Glutamatergic neuron (in vitro differentiated cells): Measurements from ENCODE around the gene BACH2. TPM values are rescaled to one million over a fixed set of nuclear protein-coding genes. Genes with fewer than 3 reads are reported as not detected.

Experiments used
- DNase-seq: peaks from one replicate; pipeline ENCODE4 v3.0.0; 2022
- H3K27ac Mint-ChIP-seq: one replicate; pipeline ENCODE4 v1.8.0; 2020; ENCODE audit warnings: mild to moderate bottlenecking, mixed read lengths, inconsistent platforms; ENCODE audit not compliant: unreplicated experiment
- H3K27me3 Mint-ChIP-seq: one replicate; pipeline ENCODE4 v1.8.0; 2020; ENCODE audit warnings: mild to moderate bottlenecking, moderate library complexity, mixed read lengths, inconsistent platforms; ENCODE audit not compliant: unreplicated experiment
- H3K36me3 Mint-ChIP-seq: one replicate; pipeline ENCODE4 v1.8.0; 2020; ENCODE audit warnings: mild to moderate bottlenecking, mixed read lengths, inconsistent platforms; ENCODE audit not compliant: unreplicated experiment
- H3K4me1 Mint-ChIP-seq: one replicate; pipeline ENCODE4 v1.8.0; 2020; ENCODE audit warnings: mild to moderate bottlenecking, low read depth, mixed read lengths, inconsistent platforms; ENCODE audit not compliant: unreplicated experiment
- H3K4me3 Mint-ChIP-seq: one replicate; pipeline ENCODE4 v1.8.0; 2020; ENCODE audit warnings: mild to moderate bottlenecking, mixed read lengths, inconsistent platforms; ENCODE audit not compliant: unreplicated experiment
- H3K9me3 Mint-ChIP-seq: one replicate; pipeline ENCODE4 v1.8.0; 2020; ENCODE audit warnings: mild to moderate bottlenecking, moderate library complexity, mixed read lengths, inconsistent platforms; ENCODE audit not compliant: unreplicated experiment
- CTCF ChIP-seq: fragments of 200-600 bp; sonication (generic); IDR thresholded peaks from one replicate; pipeline ENCODE4 v1.5.0; 2021; ENCODE audit not compliant: partially characterized antibody, unreplicated experiment
- total RNA-seq: library from RNA; stranded (reverse); fragmentation: NEBNext Ultra II Directional; extraction: Animal tissue kit (Norgen Biotek cat#: 25700); gene quantifications from one replicate; pipeline ENCODE4 v1.2.1, GENCODE V29; 2021; ENCODE audit not compliant: unreplicated experiment

Gene BACH2
- total RNA-seq, 1 donor from 2014 or later = 96.4 TPM

GRCh38 chr6:90072501-90072900 is 224.1 kb downstream of the BACH2 start:
- Mint-ChIP-seq H3K9me3 (no peaks in the 10 kb centered on the region), H3K27me3 (peaks cover 2% of the 10 kb centered on the region), H3K4me1 (peaks cover 45% of the 10 kb centered on the region), H3K36me3 (peaks cover 5% of the 10 kb centered on the region), H3K4me3 (no peak overlapping the region), H3K27ac (no peak overlapping the region)
- no peak for TF ChIP-seq CTCF
- DNase-seq = no peak

- H3K4me3 Mint-ChIP-seq = no peak overlapping the region
- no peak overlapping the region for H3K27ac Mint-ChIP-seq
- TF ChIP-seq CTCF = no peak
- peaks cover 2% of the 10 kb centered on the region for H3K9me3 Mint-ChIP-seq
- peaks cover 22% of the 10 kb centered on the region for H3K4me1 Mint-ChIP-seq
- peaks cover 23% of the 10 kb centered on the region for H3K36me3 Mint-ChIP-seq
- no peaks in the 10 kb centered on the region for H3K27me3 Mint-ChIP-seq
- no peak for DNase-seq
Observed at GRCh38 chr6:90068703-90069523, 227.7 kb downstream of the BACH2 start.

GRCh38 chr6:90068264-90068663 is 228.4 kb downstream of the BACH2 start:
- Mint-ChIP-seq H3K36me3 (peaks cover 23% of the 10 kb centered on the region), H3K4me1 (peaks cover 17% of the 10 kb centered on the region), H3K27me3 (no peaks in the 10 kb centered on the region), H3K27ac (no peak overlapping the region), H3K9me3 (peaks cover 2% of the 10 kb centered on the region), H3K4me3 (no peak overlapping the region)
- TF ChIP-seq CTCF = no peak
- no peak for DNase-seq

GRCh38 chr6:90066697-90067096 is 229.9 kb downstream of the BACH2 start:
- H3K36me3 Mint-ChIP-seq = peaks cover 23% of the 10 kb centered on the region
- peaks cover 8% of the 10 kb centered on the region for H3K4me1 Mint-ChIP-seq
- no peaks in the 10 kb centered on the region for H3K27me3 Mint-ChIP-seq
- H3K27ac Mint-ChIP-seq = no peak overlapping the region
- no peak for DNase-seq
- no peak for TF ChIP-seq CTCF
- peaks cover 2% of the 10 kb centered on the region for H3K9me3 Mint-ChIP-seq
- H3K4me3 Mint-ChIP-seq = no peak overlapping the region

- no peak for DNase-seq
- Mint-ChIP-seq H3K4me1 (peaks cover 8% of the 10 kb centered on the region), H3K4me3 (no peak overlapping the region), H3K27ac (no peak overlapping the region), H3K27me3 (no peaks in the 10 kb centered on the region), H3K9me3 (peaks cover 2% of the 10 kb centered on the region), H3K36me3 (peaks cover 23% of the 10 kb centered on the region)
- TF ChIP-seq CTCF = no peak
Observed at GRCh38 chr6:90065173-90065572, 231.5 kb downstream of the BACH2 start.
